ENCODE results near the gene CPED1.

The CPED1 gene

GRCh38 chr7:121271098-121271497 is 282.6 kb downstream of the CPED1 start:
- H3K4me3 ChIP-seq (replicated peaks; ENCODE audit: low read depth, low read length) = no peak overlapping the region
- no peak for DNase-seq (ENCODE audit: low read depth)
- no peak for TF ChIP-seq CTCF (IDR thresholded peaks at IDR 0.05; ENCODE audit: low read length, missing control alignments)

- no peak overlapping the region for H3K4me3 ChIP-seq (replicated peaks; ENCODE audit: low read depth, low read length)
- no peak for TF ChIP-seq CTCF (IDR thresholded peaks at IDR 0.05; ENCODE audit: low read length, missing control alignments)
- no peak for DNase-seq (ENCODE audit: low read depth)
Observed at GRCh38 chr7:121271916-121272315, 283.4 kb downstream of the CPED1 start.

GRCh38 chr7:121272676-121273075 is 284.2 kb downstream of the CPED1 start:
- no peak for TF ChIP-seq CTCF (IDR thresholded peaks at IDR 0.05; ENCODE audit: low read length, missing control alignments)
- no peak overlapping the region for H3K4me3 ChIP-seq (replicated peaks; ENCODE audit: low read depth, low read length)
- DNase-seq (ENCODE audit: low read depth) = no peak

- DNase-seq (ENCODE audit: low read depth) = no peak
- H3K4me3 ChIP-seq (replicated peaks; ENCODE audit: low read depth, low read length) = no peak overlapping the region
- TF ChIP-seq CTCF (IDR thresholded peaks at IDR 0.05; ENCODE audit: low read length, missing control alignments) = no peak
Observed at GRCh38 chr7:121273467-121274167, 285.1 kb downstream of the CPED1 start.

- no peak overlapping the region for H3K4me3 ChIP-seq (replicated peaks; ENCODE audit: low read depth, low read length)
- TF ChIP-seq CTCF (IDR thresholded peaks at IDR 0.05; ENCODE audit: low read length, missing control alignments) = no peak
- DNase-seq (ENCODE audit: low read depth) = no peak
Observed at GRCh38 chr7:121274467-121274866, 286.0 kb downstream of the CPED1 start.

GRCh38 chr7:121275204-121275603 is 286.7 kb downstream of the CPED1 start:
- no peak for TF ChIP-seq CTCF (IDR thresholded peaks at IDR 0.05; ENCODE audit: low read length, missing control alignments)
- no peak overlapping the region for H3K4me3 ChIP-seq (replicated peaks; ENCODE audit: low read depth, low read length)
- no peak for DNase-seq (ENCODE audit: low read depth)

GRCh38 chr7:121276313-121276712 is 287.8 kb downstream of the CPED1 start:
- H3K4me3 ChIP-seq (replicated peaks; ENCODE audit: low read depth, low read length) = no peak overlapping the region
- no peak for DNase-seq (ENCODE audit: low read depth)
- no peak for TF ChIP-seq CTCF (IDR thresholded peaks at IDR 0.05; ENCODE audit: low read length, missing control alignments)

Measured in fibroblast of pulmonary artery (primary cell).